BJ (cell line): Measurements from ENCODE around the gene DNER. TPM values are rescaled to one million over a fixed set of nuclear protein-coding genes. Genes with fewer than 3 reads are reported as not detected.

Source experiments
- CTCF ChIA-PET: fragments of 350-600 bp; formaldehyde crosslinking; extraction: SDS; loops from one replicate; lab custom pipeline; 2021; ENCODE audit warnings: antibody characterized with exemption, inconsistent platforms; lab: Yijun Ruan, JAX
- POLR2A ChIA-PET: fragments of 300-600 bp; sonication (Branson Sonifier 250); formaldehyde crosslinking; extraction: SDS; loops from one replicate; lab custom pipeline; 2021; ENCODE audit warnings: antibody characterized with exemption; lab: Charles Lee
- DNase-seq: peaks from one replicate; pipeline ENCODE4 v3.0.0-alpha.2; 2011; ENCODE audit warnings: low read depth
- H3K27me3 ChIP-seq: 2 replicates; pipeline ENCODE4 v1.6.0; 2011; ENCODE audit warnings: low read length; ENCODE audit not compliant: control insufficient read depth, insufficient read depth
- H3K36me3 ChIP-seq: 2 replicates; pipeline ENCODE4 v1.5.1; 2011; ENCODE audit warnings: low read length; ENCODE audit not compliant: control insufficient read depth, insufficient read depth
- H3K4me3 ChIP-seq: 2 replicates; pipeline ENCODE4 v1.5.1; 2011; ENCODE audit warnings: low read depth, mild to moderate bottlenecking, control low read depth, low read length
- polyA plus RNA-seq: library from polyadenylated mRNA; depleted of rRNA; stranded (reverse); fragments of >200 nt; gene quantifications from 2 replicates; pipeline ENCODE4 v1.2.3, GENCODE V29; 2011
- TF ChIP-seq, protein P1 (sequence below): IDR thresholded peaks from 2 replicates; pipeline ENCODE4 v1.5.1; 2011; ENCODE audit warnings: low read depth, mild to moderate bottlenecking, control low read depth, inconsistent platforms, low read length, moderate library complexity; ENCODE audit not compliant: insufficient read depth

Gene DNER
- polyA plus RNA-seq, 1 experiment = 0.02 TPM

DNA sequence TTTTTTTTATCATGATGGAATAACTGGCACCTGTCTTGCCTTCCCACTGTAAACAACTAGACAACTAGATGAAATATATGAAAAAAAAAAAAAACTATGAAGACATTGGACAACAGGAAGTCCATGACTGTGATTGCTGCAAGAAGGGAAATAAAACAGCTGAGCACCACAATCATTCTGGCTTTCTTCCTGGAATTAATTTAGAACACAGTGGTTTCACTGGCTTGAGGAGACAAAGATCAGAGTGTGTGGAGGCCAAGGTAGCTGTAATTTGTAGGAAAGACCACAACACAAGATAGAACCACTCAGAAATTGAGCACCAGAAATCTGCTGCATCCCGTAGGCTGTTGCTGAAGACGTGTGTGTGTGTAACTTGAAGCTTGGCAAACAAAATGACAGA lies 322.2 kb downstream of the DNER start:
- CTCF ChIA-PET = interaction anchor here (0.6 kb wide), 1 partner anchor 50 kb away, joined by 3 read pairs; no protein-coding TSS in a partner anchor

DNA sequence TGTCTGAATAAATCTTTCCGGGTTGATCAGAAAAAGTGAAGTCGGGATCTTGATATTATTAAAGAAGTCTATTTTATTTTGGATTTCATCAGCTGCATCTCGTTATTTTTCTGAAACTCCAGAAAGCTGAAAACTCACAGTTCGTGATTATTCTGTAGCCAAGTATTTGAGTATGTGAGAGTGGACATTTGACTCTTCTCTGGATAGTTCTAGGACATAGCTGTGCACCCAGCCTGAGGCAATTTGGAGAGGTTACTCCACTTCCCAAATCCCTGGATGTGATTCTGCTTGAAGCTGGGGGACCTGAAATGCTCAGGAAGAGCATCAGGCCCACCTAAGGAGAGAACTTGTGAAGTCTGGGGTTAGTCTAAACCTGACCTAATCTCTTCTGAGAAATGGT lies 325.6 kb downstream of the DNER start:
- Histone ChIP-seq H3K27me3 (no peaks in the 10 kb centered on the region), H3K4me3 (no peak overlapping the region), H3K36me3 (no peaks in the 10 kb centered on the region)
- ChIA-PET CTCF (interaction anchor here (0.8 kb wide), 1 partner anchor 9 kb away, joined by 3 read pairs; no protein-coding TSS in a partner anchor), POLR2A (no interaction called here)
- TF ChIP-seq, protein P1, sequence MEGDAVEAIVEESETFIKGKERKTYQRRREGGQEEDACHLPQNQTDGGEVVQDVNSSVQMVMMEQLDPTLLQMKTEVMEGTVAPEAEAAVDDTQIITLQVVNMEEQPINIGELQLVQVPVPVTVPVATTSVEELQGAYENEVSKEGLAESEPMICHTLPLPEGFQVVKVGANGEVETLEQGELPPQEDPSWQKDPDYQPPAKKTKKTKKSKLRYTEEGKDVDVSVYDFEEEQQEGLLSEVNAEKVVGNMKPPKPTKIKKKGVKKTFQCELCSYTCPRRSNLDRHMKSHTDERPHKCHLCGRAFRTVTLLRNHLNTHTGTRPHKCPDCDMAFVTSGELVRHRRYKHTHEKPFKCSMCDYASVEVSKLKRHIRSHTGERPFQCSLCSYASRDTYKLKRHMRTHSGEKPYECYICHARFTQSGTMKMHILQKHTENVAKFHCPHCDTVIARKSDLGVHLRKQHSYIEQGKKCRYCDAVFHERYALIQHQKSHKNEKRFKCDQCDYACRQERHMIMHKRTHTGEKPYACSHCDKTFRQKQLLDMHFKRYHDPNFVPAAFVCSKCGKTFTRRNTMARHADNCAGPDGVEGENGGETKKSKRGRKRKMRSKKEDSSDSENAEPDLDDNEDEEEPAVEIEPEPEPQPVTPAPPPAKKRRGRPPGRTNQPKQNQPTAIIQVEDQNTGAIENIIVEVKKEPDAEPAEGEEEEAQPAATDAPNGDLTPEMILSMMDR = no peak
- no peak for DNase-seq

More for the DNA sequence above, 322.2 kb downstream of the DNER start:
- POLR2A ChIA-PET = no interaction called here
- H3K4me3 ChIP-seq = no peak overlapping the region
- H3K27me3 ChIP-seq = no peaks in the 10 kb centered on the region
- TF ChIP-seq, protein P1 = no peak
- H3K36me3 ChIP-seq = no peaks in the 10 kb centered on the region
- no peak for DNase-seq

DNA sequence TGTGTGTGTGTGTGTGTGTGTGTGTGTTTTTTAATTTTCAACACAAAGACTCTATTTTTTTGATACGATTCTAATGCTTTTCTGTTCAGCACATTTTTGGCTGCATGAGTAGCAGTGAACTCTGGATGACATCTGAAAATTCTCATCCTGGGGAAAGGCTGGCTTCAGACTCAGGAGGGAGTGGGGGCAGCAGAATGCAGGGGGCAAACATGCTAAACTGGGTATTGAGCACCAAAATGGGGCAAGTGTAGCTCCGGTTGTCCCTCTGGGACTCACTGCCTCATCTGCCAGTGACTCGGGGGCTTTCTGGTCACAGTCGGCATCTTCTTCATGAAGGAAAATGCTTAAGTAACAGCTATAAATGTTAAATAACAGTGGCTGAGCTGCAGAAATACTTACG lies 326.5 kb downstream of the DNER start:
- Histone ChIP-seq H3K27me3 (no peaks in the 10 kb centered on the region), H3K36me3 (no peaks in the 10 kb centered on the region), H3K4me3 (no peak overlapping the region)
- DNase-seq = no peak
- ChIA-PET POLR2A (no interaction called here), CTCF (interaction anchor here (0.6 to 0.7 kb wide), 2 partner anchors 597 to 657 kb away, joined by 3 to 4 read pairs; no protein-coding TSS in a partner anchor)
- TF ChIP-seq, protein P1 = no peak

DNA sequence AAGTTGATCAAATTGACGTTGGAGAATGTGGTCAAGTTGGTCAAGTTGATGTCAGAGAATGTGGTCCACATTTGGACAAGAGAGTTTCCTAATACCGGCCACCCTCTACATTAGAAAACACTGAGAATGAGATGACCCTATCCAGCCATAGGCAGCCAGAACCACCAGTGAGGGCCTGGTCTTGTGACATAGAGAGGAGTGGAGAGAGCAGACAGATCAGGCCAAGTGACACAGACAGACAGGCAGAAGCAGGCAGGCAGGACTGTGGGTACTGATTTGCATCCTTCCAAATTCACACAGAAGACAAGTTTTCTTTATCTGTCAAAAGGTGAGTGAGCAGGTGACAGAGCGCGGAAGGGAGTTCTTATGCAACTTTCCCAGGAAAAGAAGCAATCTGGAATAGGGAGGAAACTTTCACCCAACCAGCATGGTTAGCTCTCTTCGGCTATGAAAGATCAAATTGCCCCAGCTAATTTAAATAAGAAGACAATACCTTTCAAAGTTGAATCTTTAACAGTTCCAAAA lies 334.2 kb downstream of the DNER start:
- CTCF ChIA-PET = interaction anchor here (1.2 kb wide), 2 partner anchors 10 to 14 kb away, joined by 3 to 4 read pairs; no protein-coding TSS in a partner anchor
- Histone ChIP-seq H3K27me3 (no peaks in the 10 kb centered on the region), H3K4me3 (no peak overlapping the region), H3K36me3 (no peaks in the 10 kb centered on the region)
- POLR2A ChIA-PET = no interaction called here
- DNase-seq = no peak
- TF ChIP-seq, protein P1 = no peak

DNA sequence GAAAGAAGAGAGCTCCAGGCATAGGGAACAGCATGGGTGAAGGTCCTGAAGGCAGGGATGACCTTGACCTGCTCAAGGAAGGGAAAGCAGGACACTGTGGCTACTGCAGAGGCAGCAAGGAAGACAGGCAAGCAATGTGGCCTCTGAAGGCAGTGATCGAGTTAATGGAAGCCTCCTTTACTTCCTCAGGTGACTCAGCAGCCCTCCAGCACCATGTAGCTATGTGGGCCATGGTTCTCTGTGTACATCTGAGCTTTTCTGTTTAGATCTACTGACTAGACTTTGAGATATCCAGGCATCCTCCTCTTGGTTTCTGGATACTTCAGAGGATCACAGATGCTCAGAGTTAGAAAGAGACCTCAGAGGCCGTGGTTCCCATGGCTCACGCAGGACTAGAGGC lies 336.0 kb downstream of the DNER start:
- DNase-seq = no peak
- Histone ChIP-seq H3K4me3 (no peak overlapping the region), H3K27me3 (no peaks in the 10 kb centered on the region), H3K36me3 (no peaks in the 10 kb centered on the region)
- TF ChIP-seq, protein P1 = no peak
- ChIA-PET POLR2A (no interaction called here), CTCF (no interaction called here)
